Medulla oblongata (tissue), 1 donor: ENCODE results near the gene BORCS5.
"Not testable (repeated sequence)": the region's sequence is repeated elsewhere in the genome, so short reads cannot be mapped to it uniquely, and the experiment has no call there.

Experiments used
- DNase-seq: peaks from one replicate; pipeline ENCODE4 v3.0.0-alpha.2; 2015; ENCODE audit errors: extremely low spot score

BORCS5 gene

GRCh38 chr12:12460935-12461922, 104.4 kb downstream of the BORCS5 start:
- DNase-seq: no peak

GRCh38 chr12:12461923-12462315, 105.0 kb downstream of the BORCS5 start:
- no peak for DNase-seq

DNA sequence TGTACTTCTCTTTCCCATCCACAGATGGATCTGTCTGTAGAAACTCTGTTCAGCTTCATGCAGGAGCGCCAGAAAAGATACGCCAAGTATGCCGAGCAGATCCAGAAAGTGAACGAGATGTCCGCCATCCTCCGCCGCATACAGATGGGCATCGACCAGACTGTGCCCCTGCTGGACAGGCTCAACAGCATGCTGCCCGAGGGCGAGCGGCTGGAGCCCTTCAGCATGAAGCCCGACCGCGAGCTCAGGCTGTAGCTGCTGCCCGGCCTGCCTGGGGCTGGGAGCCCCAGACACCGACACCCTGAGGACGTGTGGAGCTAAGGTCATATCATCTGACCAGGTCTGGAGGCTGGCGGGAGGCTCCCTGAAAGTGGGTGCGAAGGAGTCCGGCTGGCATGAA, 108.6 kb downstream of the BORCS5 start:
- no peak for DNase-seq

GRCh38 chr12:12466157-12466556, 109.3 kb downstream of the BORCS5 start:
- no peak for DNase-seq

DNA sequence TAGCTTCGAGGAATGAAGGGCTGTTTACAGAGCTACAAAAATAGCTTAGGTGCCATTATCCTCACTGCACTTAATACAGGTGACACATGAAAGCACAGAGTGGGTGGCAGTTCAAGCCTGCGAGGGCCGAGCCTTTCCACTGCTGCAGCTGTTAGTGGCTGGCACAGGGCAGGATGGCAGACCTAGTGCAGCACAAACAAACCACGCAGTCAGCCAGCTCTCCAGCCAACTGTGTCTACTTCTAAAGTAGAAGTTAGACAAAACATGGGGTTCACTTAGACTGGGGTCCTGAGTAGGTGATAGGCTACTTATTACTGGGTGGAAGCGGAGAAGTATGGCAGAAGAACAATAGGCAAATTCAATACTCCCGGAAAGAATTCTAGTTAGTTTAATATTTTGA, 110.4 kb downstream of the BORCS5 start:
- DNase-seq: peak; percentile 32

GRCh38 chr12:12467688-12468261, 110.9 kb downstream of the BORCS5 start:
- peak; percentile 61 for DNase-seq

DNA sequence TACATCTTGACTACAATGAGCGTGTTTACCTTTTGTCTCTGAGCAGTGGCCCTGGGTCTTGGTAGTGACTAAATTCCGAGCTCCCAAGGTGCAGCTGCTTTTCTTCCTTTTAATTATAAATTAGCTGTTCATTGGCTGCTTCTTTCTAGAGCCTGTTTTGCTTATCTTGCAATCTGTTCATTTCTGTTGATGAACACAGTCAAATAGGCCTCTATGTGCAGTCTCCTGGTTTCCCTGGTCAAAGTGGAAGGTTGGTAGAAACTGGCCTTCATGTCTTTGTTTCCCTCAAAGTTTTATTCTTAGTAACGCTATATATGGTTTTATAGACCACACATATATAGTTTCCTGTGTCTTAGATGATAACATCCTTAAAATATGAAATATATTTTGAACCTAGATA, 111.7 kb downstream of the BORCS5 start:
- no peak for DNase-seq

DNA sequence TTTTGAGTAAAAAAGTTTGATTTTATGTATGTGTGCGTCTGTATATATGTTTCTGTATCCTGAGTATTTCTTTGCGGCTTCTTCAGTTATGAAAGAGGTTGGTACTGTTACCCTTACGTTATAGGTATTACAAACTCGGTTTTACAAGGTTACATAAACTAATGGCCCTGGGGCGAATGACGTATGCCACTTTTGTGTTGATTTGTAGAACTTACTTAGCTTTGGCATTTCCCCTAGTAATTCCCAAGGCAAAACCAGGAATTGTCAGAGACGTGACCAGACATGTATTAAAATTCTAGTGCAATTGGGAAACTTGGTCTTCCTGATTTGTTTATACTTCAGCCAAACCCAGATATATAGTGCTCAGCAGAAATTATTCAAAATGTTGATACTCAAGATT, 112.5 kb downstream of the BORCS5 start:
- no peak for DNase-seq

- DNase-seq: no peak
Measured at GRCh38 chr12:12470751-12471306, 114.0 kb downstream of the BORCS5 start.

GRCh38 chr12:12471982-12472961, 115.4 kb downstream of the BORCS5 start:
- not testable (repeated sequence) for DNase-seq

DNA sequence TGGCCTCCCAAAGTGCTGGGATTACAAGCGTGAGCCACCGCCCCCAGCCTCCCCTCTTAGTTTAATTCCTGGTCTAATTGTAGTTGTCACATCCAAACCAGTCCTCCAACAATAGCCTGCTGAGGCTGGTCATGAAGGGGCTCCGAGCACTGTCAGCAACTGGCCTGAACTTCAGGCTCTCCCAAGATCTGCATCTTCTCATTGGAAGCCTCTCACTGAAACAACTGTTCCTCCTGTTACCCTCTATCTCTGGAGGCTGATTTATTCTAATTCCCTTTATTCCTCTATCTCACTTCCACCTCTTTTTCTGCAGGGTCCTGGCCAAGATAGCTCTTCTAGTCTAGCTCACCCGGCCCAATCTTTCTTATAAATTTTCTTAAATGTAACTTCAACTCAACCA, 116.3 kb downstream of the BORCS5 start:
- DNase-seq: no peak

GRCh38 chr12:12474471-12474928, 117.6 kb downstream of the BORCS5 start:
- DNase-seq: no peak

GRCh38 chr12:12474931-12475795, 118.3 kb downstream of the BORCS5 start:
- no peak for DNase-seq

- peak; percentile 94 for DNase-seq
Measured at GRCh38 chr12:12476857-12477531, 120.1 kb downstream of the BORCS5 start.

GRCh38 chr12:12477532-12477890, 120.6 kb downstream of the BORCS5 start:
- DNase-seq: no peak

DNA sequence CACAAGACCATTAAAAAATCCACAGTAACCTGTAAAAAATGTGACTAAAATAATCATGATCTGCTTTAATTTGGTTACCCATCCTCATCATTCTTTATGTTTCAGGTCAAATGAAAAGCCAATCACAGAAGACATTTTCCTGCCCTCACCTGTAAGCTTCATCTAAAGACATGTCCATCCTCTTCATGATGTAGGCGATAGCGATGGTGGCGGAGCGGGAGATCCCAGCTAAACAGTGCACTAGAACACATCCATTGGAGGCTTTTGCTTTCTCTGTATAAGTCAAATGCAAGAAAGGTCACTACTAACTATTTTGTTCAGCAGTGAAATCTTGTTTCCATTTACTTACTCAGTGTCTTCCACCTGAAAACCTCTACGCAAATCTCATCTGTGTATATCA, 123.2 kb downstream of the BORCS5 start:
- DNase-seq: no peak

- DNase-seq: no peak
Measured at GRCh38 chr12:12481631-12482030, 124.8 kb downstream of the BORCS5 start.

- no peak for DNase-seq
Measured at GRCh38 chr12:12482150-12482761, 125.4 kb downstream of the BORCS5 start.

DNA sequence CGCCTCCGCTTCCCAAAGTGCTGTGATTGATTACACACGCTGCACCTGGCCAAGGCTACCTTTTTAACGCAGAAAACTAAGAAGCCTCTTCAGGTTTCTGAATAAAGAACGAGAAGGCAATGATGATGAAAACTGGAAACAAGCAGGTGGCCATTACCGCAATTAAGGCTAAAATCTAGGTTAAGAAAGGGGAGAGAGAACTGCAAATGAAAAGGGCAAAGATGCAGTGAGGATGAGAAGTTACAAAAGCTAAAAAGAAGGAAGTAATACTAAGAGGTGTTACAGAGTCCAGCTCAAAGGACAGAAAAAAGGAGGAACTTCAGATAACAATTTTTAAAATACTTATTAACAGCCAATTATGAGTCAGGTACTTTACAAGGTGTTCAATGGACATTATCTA, 126.1 kb downstream of the BORCS5 start:
- DNase-seq: no peak

DNA sequence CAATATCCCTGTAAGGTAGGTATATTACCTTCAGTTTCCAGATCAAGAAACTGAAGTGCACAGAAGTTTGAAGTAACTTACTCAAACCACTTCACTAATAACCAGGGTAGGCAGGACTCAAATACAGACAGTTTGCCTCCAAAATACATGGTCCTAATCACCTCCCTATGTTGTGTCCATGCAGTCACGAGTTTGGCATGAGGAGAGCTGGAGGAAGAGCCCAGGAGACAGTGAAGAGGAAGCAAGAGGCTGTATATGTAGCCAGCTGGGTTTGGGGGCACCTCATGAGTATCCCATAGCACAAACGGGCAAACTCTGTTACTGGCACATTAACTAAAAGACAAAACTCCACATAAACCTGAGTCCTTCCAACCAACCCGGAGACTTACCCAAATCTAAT, 126.6 kb downstream of the BORCS5 start:
- peak; percentile 50 for DNase-seq
